H1 (cell line): ENCODE data around the gene SNAP29. TPM values are rescaled to one million over a fixed set of nuclear protein-coding genes. Genes with fewer than 3 reads are reported as not detected.

ENCODE experiments used
- CTCF ChIA-PET: fragments of 300-600 bp; sonication (Branson Sonifier 250); formaldehyde crosslinking; loops from one replicate; lab custom pipeline; 2021; ENCODE audit not compliant: partially characterized antibody; lab: Charles Lee
- POLR2A ChIA-PET: fragments of 300-600 bp; sonication (Branson Sonifier 250); formaldehyde crosslinking; loops from one replicate; lab custom pipeline; 2021; ENCODE audit warnings: inconsistent platforms; ENCODE audit not compliant: partially characterized antibody; lab: Charles Lee
- DNase-seq, 2 experiments: peaks; one replicate each; pipeline versions ENCODE4 v3.0.0 to v3.0.0-alpha.2; 2010 to 2022; ENCODE audit warnings: low spot score in 2 of 2, low read depth in 1 of 2, mixed read lengths in 1 of 2
- FAIRE-seq: peaks from 2 replicates; lab custom pipeline; 2011; peaks lifted over from hg19 to GRCh38; lab: Jason Lieb, UNC
- H2AFZ ChIP-seq: 2 replicates; pipeline ENCODE4 v1.8.1; 2012; ENCODE audit warnings: low read length, inconsistent platforms
- H2AK5ac ChIP-seq: 2 replicates; pipeline ENCODE4 v1.6.1; 2013; ENCODE audit warnings: low read depth, low read length
- H2BK120ac ChIP-seq: replicated peaks from 2 replicates; pipeline ENCODE3; 2013; ENCODE audit warnings: low read depth, low read length, inconsistent platforms
- H2BK12ac ChIP-seq: 2 replicates; pipeline ENCODE4 v1.6.1; 2013; ENCODE audit warnings: low read depth, low read length
- H2BK15ac ChIP-seq: 2 replicates; pipeline ENCODE4 v1.6.1; 2013; ENCODE audit warnings: low read length
- H2BK20ac ChIP-seq: 2 replicates; pipeline ENCODE4 v1.6.1; 2013; ENCODE audit warnings: low read length
- H2BK5ac ChIP-seq: 2 replicates; pipeline ENCODE4 v1.6.1; 2013; ENCODE audit warnings: low read depth, low read length
- H3K14ac ChIP-seq: 2 replicates; pipeline ENCODE4 v1.6.1; 2013; ENCODE audit warnings: inconsistent platforms; ENCODE audit not compliant: insufficient read length
- H3K18ac ChIP-seq: 2 replicates; pipeline ENCODE4 v1.6.1; 2013; ENCODE audit warnings: low read length; ENCODE audit errors: extremely low read depth
- H3K23ac ChIP-seq: 2 replicates; pipeline ENCODE4 v1.6.1; 2013; ENCODE audit warnings: inconsistent platforms; ENCODE audit not compliant: insufficient read length
- H3K23me2 ChIP-seq: 2 replicates; pipeline ENCODE4 v1.6.1; 2013; ENCODE audit warnings: low read depth, low read length
- H3K27ac ChIP-seq: 2 replicates; pipeline ENCODE4 v1.6.1; 2011; ENCODE audit warnings: low read depth, low read length, inconsistent platforms
- H3K27me3 ChIP-seq, 4 experiments: replicated peaks in 1 of 4; 1 replicate in 1 of 4; 2 replicates in 3 of 4; pipeline versions ENCODE4 v1.6.1 to v1.8.1; 2011 to 2013; ENCODE audit warnings: low read length in 3 of 4, mild to moderate bottlenecking in 3 of 4, inconsistent platforms in 2 of 4, mixed read lengths in 2 of 4, moderate library complexity in 1 of 4; ENCODE audit not compliant: control insufficient read depth in 3 of 4, insufficient read depth in 3 of 4; ENCODE audit errors: extremely low read depth in 1 of 4
- H3K36me3 ChIP-seq, 4 experiments: 2 replicates each; pipeline versions ENCODE4 v1.6.1 to v1.8.1; 2011 to 2013; ENCODE audit warnings: mild to moderate bottlenecking in 4 of 4, low read length in 3 of 4, moderate library complexity in 2 of 4, control low read depth in 1 of 4, inconsistent platforms in 1 of 4; ENCODE audit not compliant: insufficient read depth in 4 of 4, control insufficient read depth in 2 of 4
- H3K4ac ChIP-seq: replicated peaks from 2 replicates; pipeline ENCODE3; 2013; ENCODE audit warnings: low read length, low read depth, mixed read lengths, inconsistent platforms; ENCODE audit not compliant: insufficient read length
- H3K4me1 ChIP-seq, 4 experiments: replicated peaks in 1 of 4; 1 replicate in 1 of 4; 2 replicates in 3 of 4; pipeline versions ENCODE4 v1.6.1 to v1.8.1; 2011 to 2013; ENCODE audit warnings: low read length in 3 of 4, inconsistent platforms in 2 of 4, mixed read lengths in 1 of 4; ENCODE audit not compliant: insufficient read depth in 4 of 4, control insufficient read depth in 3 of 4
- H3K4me2 ChIP-seq, 2 experiments: 2 replicates each; pipeline versions ENCODE4 v1.6.1 to v1.8.1; 2011 to 2013; ENCODE audit warnings: low read depth in 2 of 2, low read length in 2 of 2, control low read depth in 1 of 2, inconsistent platforms in 1 of 2, mild to moderate bottlenecking in 1 of 2; ENCODE audit not compliant: insufficient read depth in 1 of 2
- H3K4me3 ChIP-seq, 4 experiments: fragments of 200-600, 300-600 bp in 1 of 4; sonication (generic), shearing (Covaris generic), sonication (Bioruptor Twin) in 1 of 4; 2 replicates each; pipeline versions ENCODE4 v1.5.1 to v1.8.1; 2011 to 2016; ENCODE audit warnings: low read length in 4 of 4, low read depth in 3 of 4, control low read depth in 2 of 4, inconsistent platforms in 2 of 4, mild to moderate bottlenecking in 2 of 4, mixed read lengths in 1 of 4, moderate library complexity in 1 of 4; ENCODE audit not compliant: insufficient read depth in 2 of 4; ENCODE audit errors: extremely low read depth in 1 of 4
- H3K56ac ChIP-seq: replicated peaks from 2 replicates; pipeline ENCODE3; 2013; ENCODE audit warnings: low read depth, mild to moderate bottlenecking, mixed read lengths, low read length, inconsistent platforms; ENCODE audit not compliant: insufficient read length
- H3K79me1 ChIP-seq: 2 replicates; pipeline ENCODE4 v1.6.1; 2013; ENCODE audit warnings: low read depth, low read length, control low read depth
- H3K79me2 ChIP-seq, 2 experiments: 2 replicates each; pipeline versions ENCODE4 v1.6.1 to v1.8.1; 2012 to 2013; ENCODE audit warnings: low read length in 2 of 2, mild to moderate bottlenecking in 2 of 2, inconsistent platforms in 1 of 2; ENCODE audit not compliant: insufficient read depth in 2 of 2, control insufficient read depth in 1 of 2
- H3K9ac ChIP-seq, 4 experiments: replicated peaks in 1 of 4; 1 replicate in 1 of 4; 2 replicates in 3 of 4; pipeline versions ENCODE4 v1.6.1 to v1.8.1; 2011 to 2013; ENCODE audit warnings: low read depth in 3 of 4, low read length in 3 of 4, control low read depth in 2 of 4, mild to moderate bottlenecking in 2 of 4, moderate library complexity in 2 of 4, inconsistent platforms in 1 of 4; ENCODE audit errors: extremely low read depth in 1 of 4
- H3K9me3 ChIP-seq, 2 experiments: 2 replicates each; pipeline versions ENCODE4 v1.6.1 to v1.8.1; 2012 to 2013; ENCODE audit warnings: mild to moderate bottlenecking in 2 of 2, moderate library complexity in 2 of 2, control low read depth in 1 of 2, inconsistent platforms in 1 of 2, low read depth in 1 of 2, low read length in 1 of 2, mixed read lengths in 1 of 2; ENCODE audit not compliant: insufficient read depth in 2 of 2
- H4K20me1 ChIP-seq, 2 experiments: replicated peaks in 1 of 2; 2 replicates each; pipeline versions ENCODE3 to v1.8.1; 2011 to 2013; ENCODE audit warnings: inconsistent platforms in 2 of 2, low read length in 2 of 2, mild to moderate bottlenecking in 1 of 2; ENCODE audit not compliant: insufficient read depth in 2 of 2, control insufficient read depth in 1 of 2
- H4K5ac ChIP-seq: 2 replicates; pipeline ENCODE4 v1.6.1; 2013; ENCODE audit warnings: low read length, low read depth, mixed read lengths, inconsistent platforms; ENCODE audit not compliant: insufficient read length
- H4K8ac ChIP-seq: 2 replicates; pipeline ENCODE4 v1.8.0; 2013; ENCODE audit warnings: mild to moderate bottlenecking, moderate library complexity, low read length, inconsistent platforms; ENCODE audit not compliant: insufficient read depth; ENCODE audit errors: extremely low read depth
- H4K91ac ChIP-seq: replicated peaks from 2 replicates; pipeline ENCODE3; 2013; ENCODE audit warnings: low read length, mixed read lengths, inconsistent platforms; ENCODE audit not compliant: insufficient read length
- ASH2L ChIP-seq: fragments of 200-600, 300-600 bp; sonication (generic); IDR thresholded peaks from one replicate; pipeline ENCODE4 v1.7.1; 2017; ENCODE audit warnings: low read length
- BACH1 ChIP-seq: IDR thresholded peaks from 2 replicates; pipeline ENCODE4 v1.6.1; 2012; ENCODE audit warnings: low read length, improper control_type of control experiment
- BCL11A ChIP-seq, 2 experiments: IDR thresholded peaks; one replicate each; pipeline ENCODE4 v1.6.1; 2011; ENCODE audit warnings: low read depth in 2 of 2, low read length in 2 of 2, mild to moderate bottlenecking in 2 of 2
- CBX5 ChIP-seq: fragments of 300-800, 300-1000 bp; sonication (generic); IDR thresholded peaks from 2 replicates; pipeline ENCODE4 v1.7.1; 2016; ENCODE audit warnings: antibody characterized with exemption, low read length, low read depth
- CREB1 ChIP-seq: IDR thresholded peaks from 2 replicates; pipeline ENCODE4 v1.6.1; 2012; ENCODE audit warnings: inconsistent platforms
- HDAC6 ChIP-seq: IDR thresholded peaks from one replicate; pipeline ENCODE4 v1.7.1; 2012; ENCODE audit warnings: low read depth, mild to moderate bottlenecking, inconsistent platforms, low read length, moderate library complexity
- JUND ChIP-seq: IDR thresholded peaks from 2 replicates; pipeline ENCODE4 v1.6.1; 2011; ENCODE audit warnings: mild to moderate bottlenecking, improper control_type of control experiment, low read length
- MAFK ChIP-seq: IDR thresholded peaks from 2 replicates; pipeline ENCODE4 v1.6.1; 2012; ENCODE audit warnings: low read depth, mild to moderate bottlenecking, improper control_type of control experiment, low read length
- MAX ChIP-seq: IDR thresholded peaks from 2 replicates; pipeline ENCODE4 v1.6.1; 2012; ENCODE audit warnings: inconsistent platforms
- NRF1 ChIP-seq: IDR thresholded peaks from 2 replicates; pipeline ENCODE4 v1.6.1; 2011; ENCODE audit warnings: mild to moderate bottlenecking, low read depth, low read length, improper control_type of control experiment
- POU5F1 ChIP-seq: IDR thresholded peaks from 2 replicates; pipeline ENCODE4 v1.6.1; 2011; ENCODE audit warnings: low read depth, mild to moderate bottlenecking, low read length, moderate library complexity
- SIX5 ChIP-seq: IDR thresholded peaks from 2 replicates; pipeline ENCODE4 v1.6.1; 2011; ENCODE audit warnings: mild to moderate bottlenecking, low read depth, low read length
- SP1 ChIP-seq: IDR thresholded peaks from 2 replicates; pipeline ENCODE4 v1.6.1; 2011; ENCODE audit warnings: low read depth, low read length
- YY1 ChIP-seq: IDR thresholded peaks from 2 replicates; pipeline ENCODE4 v1.6.1; 2011; ENCODE audit warnings: low read depth, mild to moderate bottlenecking, low read length
- WGBS, 2 experiments: shearing (Covaris generic) in 1 of 2; methylation state at CpG; one replicate each; pipeline versions ENCODE4 v1.1.6 to v1.1.7; 2013 to 2015; ENCODE audit warnings: low lambda C conversion rate in 2 of 2, mixed read lengths in 2 of 2, inconsistent platforms in 1 of 2, low coverage in 1 of 2, missing lambda C conversion rate in 1 of 2; ENCODE audit not compliant: insufficient replicate concordance in 2 of 2, insufficient coverage in 1 of 2, insufficient read length in 1 of 2; ENCODE audit errors: extremely low coverage in 1 of 2, missing lambda C conversion rate in 1 of 2; 5-methylcytosine and 5-hydroxymethylcytosine counted together
- polyA plus RNA-seq, 7 experiments: library from polyadenylated mRNA; depleted of rRNA in 3 of 7; stranded (reverse) in 5 of 7; unstranded in 2 of 7; fragments of >200 nt in 5 of 7; fragments of 200-250 nt in 2 of 7; gene quantifications; 1 replicate in 5 of 7; 2 replicates in 1 of 7; 4 replicates in 1 of 7; pipeline versions ENCODE4 v1.2.1 to v1.2.3, GENCODE V29; 2011 to 2013; ENCODE audit warnings: missing spikeins in 2 of 7, mixed read lengths in 2 of 7
- total RNA-seq: library from RNA; stranded (reverse); fragmentation: NEBNext Ultra II Directional; extraction: Animal tissue kit (Norgen Biotek cat#: 25700); gene quantifications from 2 replicates; pipeline ENCODE4 v1.2.1, GENCODE V29; 2021

The SNAP29 gene
- total and polyA plus RNA-seq, 2 of the 8 experiments (the other 6 are each of a cell fraction or from before 2014, with no cell fraction given) = 11.8 to 15.0 TPM

DNA sequence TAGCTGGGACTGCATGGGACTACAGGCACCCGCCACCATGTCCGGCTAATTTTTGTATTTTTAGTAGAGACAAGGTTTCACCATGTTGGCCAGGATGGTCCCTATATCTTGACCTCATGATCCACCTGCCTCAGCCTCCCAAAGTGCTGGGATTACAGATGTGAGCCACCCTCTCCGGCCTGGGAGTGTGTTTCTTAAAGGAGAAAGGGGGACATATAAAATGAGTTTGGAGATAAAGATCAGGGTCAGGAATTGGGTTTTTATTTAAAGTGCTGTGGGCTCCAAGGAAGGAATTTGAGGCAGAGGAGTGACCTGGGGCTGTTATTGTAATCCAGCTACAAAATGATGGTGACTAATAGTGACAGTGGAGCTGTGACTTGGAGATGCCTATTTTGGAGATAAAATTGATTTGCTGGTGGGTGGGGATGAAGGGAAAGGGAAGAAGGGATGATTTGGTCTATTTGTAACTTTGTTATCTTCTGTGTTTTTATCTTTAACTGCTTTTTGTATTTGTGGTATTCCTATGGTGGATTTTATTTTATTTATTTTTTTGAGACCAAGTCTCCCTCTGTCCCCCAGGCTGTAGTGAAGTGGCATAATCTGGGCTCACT lies 63.4 kb downstream of the SNAP29 start:
- TF ChIP-seq YY1 (no peak), ASH2L (no peak), NRF1 (no peak), SP1 (no peak), CREB1 (no peak), MAX (no peak), JUND (no peak), CBX5 (no peak), BACH1 (no peak), POU5F1 (no peak), HDAC6 (no peak), SIX5 (no peak), MAFK (no peak), BCL11A (IDR thresholded peaks at IDR 0.05; ENCODE audit: low read depth in 2 of 2, low read length in 2 of 2) (no peak)
- Histone ChIP-seq H2BK20ac (no peak overlapping the region), H4K91ac (no peak overlapping the region), H3K14ac (no peak overlapping the region), H2BK15ac (no peak overlapping the region), H3K27ac (no peak overlapping the region), H4K5ac (no peak overlapping the region), H3K4me1 (peaks cover 0 to 11% (median 7%) of the 10 kb centered on the region in 4 experiments; a peak in 6 of 7 replicates), H4K8ac (no peak overlapping the region), H3K79me2 (peaks cover 86 to 100% of the 10 kb centered on the region in 2 experiments), H3K4me3 (no peak overlapping the region), H3K4ac (no peak overlapping the region), H3K23ac (no peak overlapping the region), H3K4me2 (no peak overlapping the region; a peak in 1 of 4 replicates), H3K56ac (no peak overlapping the region), H3K9me3 (no peaks in the 10 kb centered on the region), H3K79me1 (peaks cover 6% of the 10 kb centered on the region), H2BK120ac (no peak overlapping the region), H4K20me1 (peaks cover 43 to 44% of the 10 kb centered on the region in 2 experiments), H3K23me2 (peaks cover 3% of the 10 kb centered on the region; the same call in 1 of the 2 replicates), H2AK5ac (no peak overlapping the region), H2BK12ac (no peak overlapping the region), H2AFZ (no peak overlapping the region), H3K36me3 (peaks cover 0 to 2% (median 0%) of the 10 kb centered on the region in 4 experiments; a peak in 1 of 8 replicates), H2BK5ac (no peak overlapping the region), H3K27me3 (no peaks in the 10 kb centered on the region), H3K9ac (no peak overlapping the region), H3K18ac (no peak overlapping the region)
- no peak for FAIRE-seq
- DNase-seq = no peak
- ChIA-PET CTCF (interaction anchor here (1.5 to 3.7 kb wide), 2 partner anchors 37 to 99 kb away, joined by 3 to 12 read pairs; no protein-coding TSS in a partner anchor), POLR2A (interaction anchor here (1.2 kb wide), 1 partner anchor 9 kb away, joined by 3 read pairs; no protein-coding TSS in a partner anchor)
- 95% methylated on average over 3 of the region's 3 CpGs; no CpG with 5 or more reads in 1 of the 2 experiments for WGBS, 2 experiments
